ENCODE results near the gene OSBPL5. TPM values are rescaled to one million over a fixed set of nuclear protein-coding genes. Genes with fewer than 3 reads are reported as not detected.

Gene OSBPL5
- polyA plus RNA-seq, 1 donor: 14.1 TPM

DNA sequence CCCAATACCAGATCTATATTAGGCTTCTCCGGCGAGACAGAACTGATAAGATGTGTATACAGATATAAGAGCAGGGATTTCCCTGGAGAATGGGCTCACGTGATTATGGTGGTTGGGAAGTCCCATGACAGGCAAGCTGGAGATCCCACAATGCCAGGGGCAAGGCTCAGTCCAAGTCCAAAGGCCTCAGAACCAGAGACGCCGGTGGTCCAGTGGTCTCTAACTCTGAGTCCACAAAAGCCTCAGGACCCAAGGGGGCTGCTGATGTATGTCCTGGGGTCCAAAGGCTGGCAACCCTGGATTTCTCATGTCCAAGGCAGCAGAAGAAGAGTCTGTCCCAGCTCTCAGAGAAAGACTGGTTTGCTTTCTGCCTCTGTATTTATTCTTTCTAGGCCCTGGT lies 15.8 kb upstream of the OSBPL5 start:
- H3K27me3 ChIP-seq (ENCODE audit: control insufficient read depth, insufficient read depth, low read length): no peaks in the 10 kb centered on the region
- H3K9me3 ChIP-seq (ENCODE audit: control insufficient read depth, low read depth, low read length): no peaks in the 10 kb centered on the region
- WGBS (ENCODE audit: insufficient coverage, low lambda C conversion rate): no CpG with 5 or more reads among the region's 5 CpGs
- no peak for DNase-seq
- no peak overlapping the region for H3K27ac ChIP-seq (ENCODE audit: low read length)
- no peaks in the 10 kb centered on the region for H3K4me1 ChIP-seq (ENCODE audit: control insufficient read depth, insufficient read depth, low read length)
- no peak overlapping the region for H3K4me3 ChIP-seq (ENCODE audit: low read length)
- no peaks in the 10 kb centered on the region for H3K36me3 ChIP-seq (ENCODE audit: control insufficient read depth, insufficient read depth, low read length)

GRCh38 chr11:3178349-3178748 lies 13.2 kb upstream of the OSBPL5 start:
- no peak overlapping the region for H3K27ac ChIP-seq (ENCODE audit: low read length)
- H3K36me3 ChIP-seq (ENCODE audit: control insufficient read depth, insufficient read depth, low read length): no peaks in the 10 kb centered on the region
- no peak for DNase-seq
- H3K9me3 ChIP-seq (ENCODE audit: control insufficient read depth, low read depth, low read length): no peaks in the 10 kb centered on the region
- no peaks in the 10 kb centered on the region for H3K27me3 ChIP-seq (ENCODE audit: control insufficient read depth, insufficient read depth, low read length)
- no peaks in the 10 kb centered on the region for H3K4me1 ChIP-seq (ENCODE audit: control insufficient read depth, insufficient read depth, low read length)
- no CpG with 5 or more reads among the region's 2 CpGs for WGBS (ENCODE audit: insufficient coverage, low lambda C conversion rate)
- no peak overlapping the region for H3K4me3 ChIP-seq (ENCODE audit: low read length)

GRCh38 chr11:3177931-3178330 lies 12.8 kb upstream of the OSBPL5 start:
- no peak overlapping the region for H3K27ac ChIP-seq (ENCODE audit: low read length)
- WGBS (ENCODE audit: insufficient coverage, low lambda C conversion rate): no CpG with 5 or more reads among the region's 2 CpGs
- H3K4me3 ChIP-seq (ENCODE audit: low read length): no peak overlapping the region

DNA sequence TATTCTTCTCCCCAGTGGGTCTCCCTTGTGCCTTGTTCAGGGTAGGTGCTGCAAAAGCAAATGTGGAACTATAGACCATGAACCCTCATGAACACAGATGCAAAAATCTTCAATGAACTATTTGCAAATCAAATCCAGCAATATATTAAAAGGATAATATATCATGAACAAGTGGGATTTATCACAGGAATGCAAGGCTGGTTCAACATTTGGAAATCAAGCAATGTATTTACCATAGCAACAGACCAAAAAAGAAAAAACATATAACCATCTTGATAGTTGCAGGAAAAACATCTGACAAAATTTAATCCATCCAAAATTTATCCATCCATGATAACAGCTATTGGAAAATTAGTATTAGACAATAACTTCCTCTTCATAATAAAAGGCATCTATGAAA lies 11.4 kb upstream of the OSBPL5 start:
- peaks cover 3% of the 10 kb centered on the region for H3K27me3 ChIP-seq (ENCODE audit: control insufficient read depth, insufficient read depth, low read length)
- no peak overlapping the region for H3K4me3 ChIP-seq (ENCODE audit: low read length)
- no peaks in the 10 kb centered on the region for H3K9me3 ChIP-seq (ENCODE audit: control insufficient read depth, low read depth, low read length)
- DNase-seq: no peak
- no peaks in the 10 kb centered on the region for H3K36me3 ChIP-seq (ENCODE audit: control insufficient read depth, insufficient read depth, low read length)
- H3K27ac ChIP-seq (ENCODE audit: low read length): no peak overlapping the region
- H3K4me1 ChIP-seq (ENCODE audit: control insufficient read depth, insufficient read depth, low read length): no peaks in the 10 kb centered on the region

More at GRCh38 chr11:3177931-3178330, 12.8 kb upstream of the OSBPL5 start:
- no peak for DNase-seq
- Histone ChIP-seq H3K4me1 (ENCODE audit: control insufficient read depth, insufficient read depth, low read length) (no peaks in the 10 kb centered on the region), H3K27me3 (ENCODE audit: control insufficient read depth, insufficient read depth, low read length) (peaks cover 2% of the 10 kb centered on the region), H3K36me3 (ENCODE audit: control insufficient read depth, insufficient read depth, low read length) (no peaks in the 10 kb centered on the region), H3K9me3 (ENCODE audit: control insufficient read depth, low read depth, low read length) (no peaks in the 10 kb centered on the region)

- Histone ChIP-seq H3K36me3 (ENCODE audit: control insufficient read depth, insufficient read depth, low read length) (no peaks in the 10 kb centered on the region), H3K27ac (ENCODE audit: low read length) (no peak overlapping the region), H3K4me3 (ENCODE audit: low read length) (no peak overlapping the region), H3K4me1 (ENCODE audit: control insufficient read depth, insufficient read depth, low read length) (no peaks in the 10 kb centered on the region), H3K9me3 (ENCODE audit: control insufficient read depth, low read depth, low read length) (no peaks in the 10 kb centered on the region), H3K27me3 (ENCODE audit: control insufficient read depth, insufficient read depth, low read length) (peaks cover 16% of the 10 kb centered on the region)
- DNase-seq: no peak
Measured at GRCh38 chr11:3175194-3175593, 10.1 kb upstream of the OSBPL5 start.

GRCh38 chr11:3174387-3174786 lies 9.3 kb upstream of the OSBPL5 start:
- H3K9me3 ChIP-seq (ENCODE audit: control insufficient read depth, low read depth, low read length): no peaks in the 10 kb centered on the region
- H3K27me3 ChIP-seq (ENCODE audit: control insufficient read depth, insufficient read depth, low read length): peaks cover 24% of the 10 kb centered on the region
- H3K36me3 ChIP-seq (ENCODE audit: control insufficient read depth, insufficient read depth, low read length): no peaks in the 10 kb centered on the region
- DNase-seq: no peak
- H3K27ac ChIP-seq (ENCODE audit: low read length): no peak overlapping the region
- peaks cover 2% of the 10 kb centered on the region for H3K4me1 ChIP-seq (ENCODE audit: control insufficient read depth, insufficient read depth, low read length)
- WGBS (ENCODE audit: insufficient coverage, low lambda C conversion rate): 92% methylated on average over 2 of the region's 3 CpGs
- H3K4me3 ChIP-seq (ENCODE audit: low read length): no peak overlapping the region

- WGBS (ENCODE audit: insufficient coverage, low lambda C conversion rate): no CpG with 5 or more reads among the region's 2 CpGs
- no peaks in the 10 kb centered on the region for H3K36me3 ChIP-seq (ENCODE audit: control insufficient read depth, insufficient read depth, low read length)
- peaks cover 30% of the 10 kb centered on the region for H3K27me3 ChIP-seq (ENCODE audit: control insufficient read depth, insufficient read depth, low read length)
- H3K9me3 ChIP-seq (ENCODE audit: control insufficient read depth, low read depth, low read length): no peaks in the 10 kb centered on the region
- H3K4me1 ChIP-seq (ENCODE audit: control insufficient read depth, insufficient read depth, low read length): peaks cover 8% of the 10 kb centered on the region
- no peak overlapping the region for H3K27ac ChIP-seq (ENCODE audit: low read length)
- DNase-seq: no peak
- no peak overlapping the region for H3K4me3 ChIP-seq (ENCODE audit: low read length)
Measured at GRCh38 chr11:3173795-3174194, 8.7 kb upstream of the OSBPL5 start.

DNA sequence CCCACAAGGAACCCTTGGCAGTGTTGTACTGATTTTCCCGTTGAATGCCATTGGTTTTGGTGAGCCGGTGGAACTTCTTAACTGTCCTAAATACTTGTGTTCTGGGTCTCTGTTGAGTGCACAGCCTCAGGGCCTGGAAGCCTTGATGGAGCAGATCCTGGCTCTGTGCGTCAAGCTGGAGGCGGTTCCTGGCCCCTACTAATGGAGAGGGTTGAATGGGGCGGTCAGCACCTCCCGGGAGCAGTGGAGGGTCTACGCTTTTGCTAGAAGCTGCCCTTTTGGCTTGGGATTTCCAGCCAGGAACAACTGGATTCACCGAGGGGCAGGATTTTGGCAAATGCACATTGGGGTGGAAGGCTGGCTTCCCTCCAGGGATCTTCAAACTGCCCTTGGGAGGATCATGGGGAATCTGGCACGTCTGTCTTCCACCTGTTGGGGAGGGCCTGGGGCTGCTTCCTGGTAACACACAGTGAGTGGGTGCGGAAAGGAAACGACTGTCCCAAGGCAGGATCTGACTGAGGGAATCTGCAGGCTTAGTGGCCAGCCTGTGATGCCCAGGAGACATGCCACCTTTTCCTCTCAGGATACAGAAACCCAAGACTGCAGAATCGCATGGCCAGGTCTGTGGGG lies 6.9 kb upstream of the OSBPL5 start:
- no peak overlapping the region for H3K4me3 ChIP-seq (ENCODE audit: low read length)
- H3K36me3 ChIP-seq (ENCODE audit: control insufficient read depth, insufficient read depth, low read length): no peaks in the 10 kb centered on the region

GRCh38 chr11:3170756-3171650 lies 5.9 kb upstream of the OSBPL5 start:
- Histone ChIP-seq H3K4me3 (ENCODE audit: low read length) (no peak overlapping the region), H3K36me3 (ENCODE audit: control insufficient read depth, insufficient read depth, low read length) (no peaks in the 10 kb centered on the region), H3K9me3 (ENCODE audit: control insufficient read depth, low read depth, low read length) (no peaks in the 10 kb centered on the region), H3K27ac (ENCODE audit: low read length) (no peak overlapping the region), H3K27me3 (ENCODE audit: control insufficient read depth, insufficient read depth, low read length) (peaks cover 36% of the 10 kb centered on the region), H3K4me1 (ENCODE audit: control insufficient read depth, insufficient read depth, low read length) (peaks cover 19% of the 10 kb centered on the region)
- no peak for DNase-seq
- WGBS (ENCODE audit: insufficient coverage, low lambda C conversion rate): no CpG with 5 or more reads among the region's 24 CpGs

More for the DNA sequence above, 6.9 kb upstream of the OSBPL5 start:
- Histone ChIP-seq H3K27ac (ENCODE audit: low read length) (no peak overlapping the region), H3K27me3 (ENCODE audit: control insufficient read depth, insufficient read depth, low read length) (peaks cover 36% of the 10 kb centered on the region), H3K9me3 (ENCODE audit: control insufficient read depth, low read depth, low read length) (no peaks in the 10 kb centered on the region), H3K4me1 (ENCODE audit: control insufficient read depth, insufficient read depth, low read length) (peaks cover 13% of the 10 kb centered on the region)
- no CpG with 5 or more reads among the region's 12 CpGs for WGBS (ENCODE audit: insufficient coverage, low lambda C conversion rate)
- DNase-seq: no peak

GRCh38 chr11:3170044-3170755 lies 5.1 kb upstream of the OSBPL5 start:
- Histone ChIP-seq H3K4me1 (ENCODE audit: control insufficient read depth, insufficient read depth, low read length) (peaks cover 26% of the 10 kb centered on the region), H3K4me3 (ENCODE audit: low read length) (no peak overlapping the region), H3K36me3 (ENCODE audit: control insufficient read depth, insufficient read depth, low read length) (no peaks in the 10 kb centered on the region), H3K27me3 (ENCODE audit: control insufficient read depth, insufficient read depth, low read length) (peaks cover 36% of the 10 kb centered on the region), H3K27ac (ENCODE audit: low read length) (no peak overlapping the region), H3K9me3 (ENCODE audit: control insufficient read depth, low read depth, low read length) (no peaks in the 10 kb centered on the region)
- no CpG with 5 or more reads among the region's 18 CpGs for WGBS (ENCODE audit: insufficient coverage, low lambda C conversion rate)
- DNase-seq: no peak

Measured in large intestine (tissue), 3 donors.